Adrenal gland (tissue), 12 donors: ENCODE results near the gene LAPTM5. TPM values are rescaled to one million over a fixed set of nuclear protein-coding genes. Genes with fewer than 3 reads are reported as not detected.

Source experiments
- DNase-seq, 7 donors: peaks; one replicate each; pipeline ENCODE4 v3.0.0-alpha.2; 2019 to 2020
- H3K27ac ChIP-seq, 5 donors: fragments of 200-600 bp; sonication (generic) in 4 of 5; 1 replicate in 3 of 5; 2 replicates in 2 of 5; pipeline versions ENCODE4 v1.5.1 to v1.8.0; 2016 to 2020; ENCODE audit warnings: mild to moderate bottlenecking in 1 of 5
- H3K27me3 ChIP-seq: fragments of 200-600 bp; 2 replicates; pipeline ENCODE4 v1.8.0; 2021
- H3K36me3 ChIP-seq, 2 donors: fragments of 200-600 bp; replicated peaks in 1 of 2; 1 replicate in 1 of 2; 2 replicates in 1 of 2; pipeline versions ENCODE4 v1.5.1 to v1.8.0; 2018 to 2022
- H3K4me1 ChIP-seq, 2 donors: fragments of 200-600 bp; replicated peaks in 1 of 2; 1 replicate in 1 of 2; 2 replicates in 1 of 2; pipeline versions ENCODE4 v1.5.1 to v1.8.0; 2018 to 2021
- H3K4me3 ChIP-seq, 4 donors: fragments of 200-600 bp; sonication (generic) in 3 of 4; one replicate each; pipeline ENCODE4 v1.5.1; 2016 to 2018
- H3K9me3 ChIP-seq, 3 donors: fragments of 200-600 bp; sonication (generic) in 1 of 3; replicated peaks in 1 of 3; 1 replicate in 2 of 3; 2 replicates in 1 of 3; pipeline versions ENCODE4 v1.5.1 to v1.8.0; 2016 to 2021
- CTCF ChIP-seq, 6 experiments: fragments of 450-650 bp in 4 of 6; fragments of 200-600 bp in 2 of 6; sonication (generic) in 1 of 6; IDR thresholded peaks; 1 replicate in 5 of 6; 2 replicates in 1 of 6; pipeline versions ENCODE4 v1.5.1 to v1.8.0; 2016 to 2021; ENCODE audit warnings: antibody characterized with exemption in 6 of 6, mild to moderate bottlenecking in 2 of 6, moderate library complexity in 1 of 6
- POLR2A ChIP-seq, 2 donors: fragments of 450-650 bp; IDR thresholded peaks; one replicate each; pipeline ENCODE4 v1.6.1; 2017; ENCODE audit warnings: antibody characterized with exemption in 2 of 2, mild to moderate bottlenecking in 2 of 2, moderate library complexity in 1 of 2
- WGBS, 4 donors: extraction: QIAGEN DNeasy Blood & Tissue Kit in 2 of 4; methylation state at CpG; one replicate each; pipeline versions ENCODE4 v1.1.5 to v1.1.7; 2013 to 2017; 5-methylcytosine and 5-hydroxymethylcytosine counted together
- intact Hi-C, 2 donors: fragments of 100-400 bp; cut with DNase I; formaldehyde crosslinking; loops; one replicate each; pipeline versions ENCODE4 v1.14.1 to v1.15.0; 2022 to 2023
- polyA plus RNA-seq, 3 donors: library from polyadenylated mRNA; stranded (reverse); fragments of 200-250 nt in 2 of 3; fragments of 350-450 nt in 1 of 3; fragmentation: Illumina TruSeq in 1 of 3; extraction: RNeasy Lipid Tissue Mini Kit (QIAGEN cat#74804) in 1 of 3; gene quantifications; one replicate each; pipeline ENCODE4 v1.2.3, GENCODE V29; 2013 to 2014
- total RNA-seq, 9 donors: library from RNA; depleted of rRNA in 4 of 9; stranded (reverse); fragments of >200 nt in 4 of 9; fragments of 120-200 nt in 1 of 9; fragmentation: NEBNext Ultra II Directional in 1 of 9; extraction: Animal tissue kit (Norgen Biotek cat#: 25700) in 1 of 9; gene quantifications; one replicate each; pipeline versions ENCODE4 v1.1.0 to v1.2.4, GENCODE V29; 2013 to 2023
- donor health status: healthy with polysubstance abuse.
- donor health status: Bipolar disorder and iron deficiency.
- donor health status: DM: yes; HTN: yes; CAD: no.
- donor health status: DM: no; HTN: no; CAD: no.
- donor health status: DM: no; HTN: no; CAD: no.
- donor health status: DM: yes; HTN: yes; CAD: no.

LAPTM5 gene
- total and polyA plus RNA-seq, 12 donors: 7.8 to 177 (median 109) TPM

DNA sequence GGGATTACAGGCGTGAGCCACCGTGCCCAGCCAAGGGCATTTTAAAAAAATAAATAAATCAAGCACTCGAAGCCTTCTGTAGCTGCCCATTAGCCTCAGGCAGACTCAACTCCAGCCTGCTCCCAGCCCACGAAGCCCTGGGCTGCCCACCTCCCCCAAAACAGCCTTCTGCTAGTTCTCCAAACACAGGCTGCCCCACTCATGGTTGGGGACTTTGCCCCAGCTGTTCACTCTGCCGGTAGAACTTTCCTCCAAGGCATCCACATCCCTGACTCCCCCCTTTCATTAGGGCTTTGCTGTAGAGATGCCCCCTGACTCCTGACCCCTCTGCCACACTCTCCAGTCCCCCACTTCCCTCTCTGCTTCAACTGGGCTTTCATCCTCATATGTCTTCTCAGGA lies 29.7 kb upstream of the LAPTM5 start:
- Histone ChIP-seq H3K27ac (peak overlapping the region in 4 of 5 donors; percentile 65 to 90 (median 77)), H3K4me1 (peaks cover 38 to 50% of the 10 kb centered on the region in 2 donors), H3K27me3 (no peaks in the 10 kb centered on the region), H3K4me3 (no peak overlapping the region), H3K9me3 (no peaks in the 10 kb centered on the region), H3K36me3 (no peaks in the 10 kb centered on the region)
- DNase-seq: no peak
- intact Hi-C loops: no loop called here
- 47 to 73% (median 59%) methylated on average over 5 of the region's 5 CpGs for whole genome bisulfite sequencing, 4 donors
- no peak for TF ChIP-seq POLR2A (IDR thresholded peaks at IDR 0.05)
- TF ChIP-seq CTCF (IDR thresholded peaks at IDR 0.05): no peak

DNA sequence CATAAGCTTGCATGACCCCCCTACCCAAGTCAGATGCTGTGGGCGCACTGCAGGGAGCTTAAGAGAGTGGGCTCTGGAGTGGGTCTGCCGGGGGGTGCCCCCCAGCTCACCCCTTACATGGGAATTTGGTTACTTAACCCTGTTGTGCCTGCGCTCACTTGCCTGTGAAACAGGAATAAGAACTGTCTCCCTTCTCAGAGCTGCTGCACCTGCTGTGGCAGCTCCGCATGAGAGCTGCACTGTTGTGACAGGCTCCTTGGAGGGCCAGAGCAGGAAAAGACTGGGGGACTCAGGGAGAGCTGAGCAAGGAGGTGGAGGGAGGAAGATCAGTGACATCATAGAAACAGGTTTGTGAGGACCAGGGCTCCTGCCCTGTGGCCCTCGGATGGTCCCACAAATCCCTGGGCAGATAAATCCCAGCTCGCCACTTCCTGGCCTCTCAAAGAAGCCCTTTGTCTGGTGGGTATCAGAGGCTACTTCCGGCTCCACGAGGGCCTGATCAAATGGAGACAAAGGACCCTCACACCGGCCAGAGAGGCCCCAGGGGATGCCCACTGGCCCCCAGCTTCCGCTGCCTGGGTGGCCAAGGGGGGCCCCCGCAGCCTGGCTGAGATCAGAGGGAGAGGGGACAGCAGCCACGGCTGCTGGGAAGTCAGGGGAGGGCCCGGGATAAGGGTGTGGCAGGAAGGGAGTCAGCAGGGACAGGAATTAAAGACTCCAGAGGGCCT lies 28.9 kb upstream of the LAPTM5 start:
- no peaks in the 10 kb centered on the region for H3K27me3 ChIP-seq
- no peak for DNase-seq
- no peaks in the 10 kb centered on the region for H3K36me3 ChIP-seq
- intact Hi-C loops: no loop called here
- 69 to 78% (median 73%) methylated on average over 8 to 13 of the region's 13 CpGs for WGBS, 4 donors
- TF ChIP-seq CTCF (IDR thresholded peaks at IDR 0.05): no peak
- TF ChIP-seq POLR2A (IDR thresholded peaks at IDR 0.05): no peak
- H3K27ac ChIP-seq: peak overlapping the region in 4 of 5 donors; percentile 45 to 80 (median 68)
- H3K4me3 ChIP-seq: no peak overlapping the region
- no peaks in the 10 kb centered on the region for H3K9me3 ChIP-seq
- peaks cover 38 to 50% of the 10 kb centered on the region in 2 donors for H3K4me1 ChIP-seq

- Histone ChIP-seq H3K27me3 (no peaks in the 10 kb centered on the region), H3K9me3 (no peaks in the 10 kb centered on the region), H3K4me1 (peaks cover 38 to 50% of the 10 kb centered on the region in 2 donors), H3K36me3 (no peaks in the 10 kb centered on the region), H3K4me3 (no peak overlapping the region), H3K27ac (peak overlapping the region; percentile 26 to 80 (median 59))
- TF ChIP-seq CTCF (IDR thresholded peaks at IDR 0.05) (no peak), POLR2A (IDR thresholded peaks at IDR 0.05) (no peak)
- intact Hi-C loops: no loop called here
- peak in 4 of 7 donors; percentile 44 to 69 (median 65) for DNase-seq
- WGBS, 4 donors: 43 to 55% (median 45%) methylated on average over 5 to 7 of the region's 7 CpGs
Measured at GRCh38 chr1:30785714-30786113, 28.1 kb upstream of the LAPTM5 start.

GRCh38 chr1:30785181-30785580 lies 27.6 kb upstream of the LAPTM5 start:
- no peak for DNase-seq
- Histone ChIP-seq H3K4me3 (no peak overlapping the region), H3K36me3 (no peaks in the 10 kb centered on the region), H3K4me1 (peaks cover 38 to 50% of the 10 kb centered on the region in 2 donors), H3K27me3 (no peaks in the 10 kb centered on the region), H3K27ac (peak overlapping the region; percentile 26 to 80 (median 59)), H3K9me3 (no peaks in the 10 kb centered on the region)
- intact Hi-C loops: no loop called here
- 89 to 98% (median 95%) methylated on average over 4 to 7 of the region's 7 CpGs for WGBS, 4 donors
- TF ChIP-seq CTCF (IDR thresholded peaks at IDR 0.05): no peak
- TF ChIP-seq POLR2A (IDR thresholded peaks at IDR 0.05): no peak
